Tibial artery (tissue), 4 donors: ENCODE measurements around the gene TBC1D19.

ENCODE experiments used
- DNase-seq, 2 donors: peaks; one replicate each; pipeline ENCODE4 v3.0.0-alpha.2; 2019
- H3K27ac ChIP-seq, 2 donors: fragments of 200-600 bp; sonication (generic) in 1 of 2; 1 replicate in 1 of 2; 2 replicates in 1 of 2; pipeline ENCODE4 v1.5.1; 2018 to 2019; ENCODE audit warnings: mild to moderate bottlenecking in 1 of 2
- H3K27me3 ChIP-seq, 2 donors: fragments of 200-600 bp; sonication (generic) in 1 of 2; one replicate each; pipeline versions ENCODE4 v1.5.1 to v1.6.0; 2016 to 2019
- H3K36me3 ChIP-seq, 3 donors: fragments of 200-600 bp; sonication (generic) in 2 of 3; one replicate each; pipeline ENCODE4 v1.5.1; 2016 to 2019; ENCODE audit warnings: mild to moderate bottlenecking in 2 of 3
- H3K4me1 ChIP-seq, 4 donors: fragments of 200-600 bp; sonication (generic) in 2 of 4; 1 replicate in 3 of 4; 2 replicates in 1 of 4; pipeline ENCODE4 v1.5.1; 2016 to 2019
- H3K4me3 ChIP-seq, 2 donors: fragments of 200-600 bp; sonication (generic) in 1 of 2; 1 replicate in 1 of 2; 2 replicates in 1 of 2; pipeline ENCODE4 v1.5.1; 2018 to 2019; ENCODE audit warnings: mild to moderate bottlenecking in 2 of 2
- H3K9me3 ChIP-seq, 3 donors: fragments of 200-600 bp; sonication (generic) in 1 of 3; one replicate each; pipeline ENCODE4 v1.5.1; 2016 to 2019
- CTCF ChIP-seq, 2 experiments: fragments of 200-600 bp in 1 of 2; fragments of 450-650 bp in 1 of 2; IDR thresholded peaks; one replicate each; pipeline ENCODE4 v1.5.1; 2017 to 2019; ENCODE audit warnings: antibody characterized with exemption in 2 of 2, mild to moderate bottlenecking in 1 of 2, moderate library complexity in 1 of 2
- intact Hi-C: fragments of 100-400 bp; cut with DNase I; formaldehyde crosslinking; loops from one replicate; pipeline ENCODE4 v1.15.0; 2023; ENCODE audit warnings: low total_unique reads

Gene TBC1D19

GRCh38 chr4:26607776-26608175, 23.9 kb downstream of the TBC1D19 start:
- Histone ChIP-seq H3K9me3 (no peaks in the 10 kb centered on the region), H3K27ac (no peak overlapping the region), H3K27me3 (no peaks in the 10 kb centered on the region), H3K36me3 (no peaks in the 10 kb centered on the region), H3K4me3 (no peak overlapping the region), H3K4me1 (peaks cover 0 to 4% (median 0%) of the 10 kb centered on the region in 4 donors)
- no peak for DNase-seq
- no peak for TF ChIP-seq CTCF (IDR thresholded peaks at IDR 0.05)
- intact Hi-C loops, result no loop called here

GRCh38 chr4:26609391-26609790, 25.5 kb downstream of the TBC1D19 start:
- Histone ChIP-seq H3K9me3 (no peaks in the 10 kb centered on the region), H3K36me3 (no peaks in the 10 kb centered on the region), H3K27ac (no peak overlapping the region), H3K4me3 (no peak overlapping the region), H3K4me1 (peaks cover 0 to 4% (median 0%) of the 10 kb centered on the region in 4 donors), H3K27me3 (no peaks in the 10 kb centered on the region)
- no peak for DNase-seq
- intact Hi-C loops, result no loop called here
- TF ChIP-seq CTCF (IDR thresholded peaks at IDR 0.05), result no peak

- DNase-seq, result no peak
- H3K27ac ChIP-seq, result no peak overlapping the region
- H3K27me3 ChIP-seq, result no peaks in the 10 kb centered on the region
- no peaks in the 10 kb centered on the region for H3K9me3 ChIP-seq
- no peak for TF ChIP-seq CTCF (IDR thresholded peaks at IDR 0.05)
- intact Hi-C loops, result no loop called here
- no peak overlapping the region for H3K4me3 ChIP-seq
- peaks cover 0 to 4% (median 0%) of the 10 kb centered on the region in 4 donors for H3K4me1 ChIP-seq
- no peaks in the 10 kb centered on the region for H3K36me3 ChIP-seq
Measured at GRCh38 chr4:26609868-26610267, 26.0 kb downstream of the TBC1D19 start.

GRCh38 chr4:26611372-26611771, 27.5 kb downstream of the TBC1D19 start:
- H3K9me3 ChIP-seq, result no peaks in the 10 kb centered on the region
- no peaks in the 10 kb centered on the region for H3K36me3 ChIP-seq
- H3K27me3 ChIP-seq, result no peaks in the 10 kb centered on the region
- intact Hi-C loops, result no loop called here
- H3K4me1 ChIP-seq, result peaks cover 0 to 4% (median 0%) of the 10 kb centered on the region in 4 donors
- no peak for DNase-seq
- TF ChIP-seq CTCF (IDR thresholded peaks at IDR 0.05), result no peak
- no peak overlapping the region for H3K27ac ChIP-seq
- no peak overlapping the region for H3K4me3 ChIP-seq

- H3K4me3 ChIP-seq, result no peak overlapping the region
- H3K27ac ChIP-seq, result no peak overlapping the region
- DNase-seq, result no peak
- H3K9me3 ChIP-seq, result no peaks in the 10 kb centered on the region
- intact Hi-C loops, result no loop called here
- peaks cover 0 to 4% (median 0%) of the 10 kb centered on the region in 4 donors for H3K4me1 ChIP-seq
- TF ChIP-seq CTCF (IDR thresholded peaks at IDR 0.05), result no peak
- no peaks in the 10 kb centered on the region for H3K36me3 ChIP-seq
- no peaks in the 10 kb centered on the region for H3K27me3 ChIP-seq
Measured at GRCh38 chr4:26611885-26612284, 28.0 kb downstream of the TBC1D19 start.

- no peaks in the 10 kb centered on the region for H3K9me3 ChIP-seq
- DNase-seq, result no peak
- no peak for TF ChIP-seq CTCF (IDR thresholded peaks at IDR 0.05)
- no peak overlapping the region for H3K27ac ChIP-seq
- no peaks in the 10 kb centered on the region for H3K27me3 ChIP-seq
- H3K36me3 ChIP-seq, result no peaks in the 10 kb centered on the region
- intact Hi-C loops, result no loop called here
- no peak overlapping the region for H3K4me3 ChIP-seq
- H3K4me1 ChIP-seq, result peaks cover 0 to 4% (median 0%) of the 10 kb centered on the region in 4 donors
Measured at GRCh38 chr4:26613237-26613636, 29.4 kb downstream of the TBC1D19 start.
